SK-N-DZ (cell line): Measurements from ENCODE around the gene UBA6.

Source experiments
- DNase-seq: peaks from one replicate; pipeline ENCODE4 v3.0.0-alpha.2; 2015; ENCODE audit warnings: low spot score
- small RNA-seq, 2 experiments: library from RNA; depleted of rRNA; stranded (forward); fragments of <200 nt; gene quantifications; one replicate each; pipeline ENCODE3, GENCODE V24; 2014

UBA6 gene

DNA sequence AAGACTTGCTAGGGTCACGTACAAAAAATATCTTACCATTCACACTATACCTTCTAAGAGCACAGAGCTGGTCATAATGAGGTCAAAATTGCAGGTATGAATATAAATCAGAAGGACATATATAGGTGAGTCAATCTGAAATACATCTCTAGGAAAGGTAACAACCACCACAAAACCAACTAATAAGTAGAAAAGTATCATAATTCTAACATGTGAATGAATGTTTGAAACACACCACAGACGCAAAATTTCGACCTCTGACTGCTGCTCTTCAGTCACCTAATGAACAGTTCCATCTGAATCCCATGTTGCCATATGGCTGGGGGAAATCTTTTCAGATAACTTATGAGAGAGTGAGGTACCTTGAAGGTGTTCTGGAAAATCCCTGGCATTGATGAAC is 120.4 kb downstream of the UBA6 start:
- no peak for DNase-seq

DNA sequence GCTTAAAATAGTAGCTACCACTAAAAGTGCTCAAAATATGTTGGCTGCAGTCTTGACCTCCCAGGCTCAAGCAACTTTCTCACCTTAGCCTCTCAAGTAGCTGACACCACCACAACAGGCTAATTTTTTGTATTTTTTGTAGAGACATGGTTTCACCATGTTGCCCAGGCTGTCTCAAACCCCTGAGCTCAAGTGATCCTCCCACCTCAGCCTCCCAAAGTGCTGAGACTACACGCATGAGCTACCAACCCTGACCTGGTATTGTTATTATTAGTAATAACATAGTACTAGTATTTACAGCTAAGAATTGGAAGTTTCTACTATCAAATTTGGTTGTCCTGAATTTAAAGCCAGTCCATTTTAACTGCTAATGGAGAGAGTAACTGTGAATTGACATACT is 124.4 kb downstream of the UBA6 start:
- no peak for DNase-seq

DNA sequence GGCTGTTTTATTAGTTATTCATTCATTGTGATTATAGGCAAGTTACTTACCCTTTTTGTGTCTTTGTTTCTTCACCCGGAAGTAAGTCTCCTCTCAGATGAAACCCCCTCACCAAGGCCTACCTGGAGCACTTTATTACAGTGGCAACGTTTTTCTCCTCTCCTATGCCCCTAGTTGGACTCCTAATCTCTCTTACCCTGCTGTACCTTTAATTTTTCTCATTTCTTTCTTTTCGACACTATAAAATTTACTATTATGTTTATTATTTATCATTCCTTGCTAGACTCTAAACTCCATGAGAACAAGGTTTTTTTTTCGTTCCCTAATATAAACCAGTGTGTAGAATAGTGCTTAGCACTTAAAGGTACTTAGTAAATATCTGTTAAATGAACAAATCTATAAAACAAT is 124.9 kb downstream of the UBA6 start:
- no peak for DNase-seq

DNA sequence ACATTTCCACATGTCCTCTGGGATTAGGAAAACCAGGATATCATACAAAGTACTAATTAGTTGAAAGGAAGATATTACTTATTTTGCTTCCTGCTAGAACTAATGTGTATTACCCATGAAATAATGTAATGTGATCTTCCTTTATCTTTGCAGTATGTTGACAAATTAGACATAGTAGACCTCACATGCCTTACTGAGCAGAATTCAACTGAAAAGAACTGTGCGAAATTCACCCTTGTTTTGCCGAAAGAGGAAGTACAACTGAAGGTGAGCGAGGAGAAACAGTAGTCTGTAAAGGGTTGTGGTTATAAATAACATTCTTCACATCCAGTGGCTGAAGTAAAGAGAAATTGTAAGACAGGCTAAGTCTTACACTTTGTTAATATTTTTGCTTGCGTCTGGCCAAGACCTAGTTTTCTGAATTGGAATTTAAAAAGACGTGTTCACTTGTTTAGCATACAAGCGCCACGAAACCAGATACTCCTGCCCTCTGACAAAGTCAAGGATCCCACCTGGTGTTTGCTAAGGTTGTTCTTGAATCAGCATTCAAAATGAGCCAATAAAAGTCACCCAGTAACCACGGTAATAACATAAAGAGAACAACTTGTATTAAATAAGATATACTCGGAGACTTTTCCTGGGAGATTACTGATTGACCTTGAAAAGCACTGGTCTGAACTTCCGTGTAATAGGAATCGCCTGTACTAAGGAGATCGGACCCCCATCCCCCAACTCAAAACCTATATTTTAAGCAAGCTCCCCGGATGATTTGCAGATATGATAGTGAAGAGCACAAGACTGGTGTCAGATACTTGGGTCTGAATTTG is 125.5 kb downstream of the UBA6 start:
- no peak for DNase-seq

DNA sequence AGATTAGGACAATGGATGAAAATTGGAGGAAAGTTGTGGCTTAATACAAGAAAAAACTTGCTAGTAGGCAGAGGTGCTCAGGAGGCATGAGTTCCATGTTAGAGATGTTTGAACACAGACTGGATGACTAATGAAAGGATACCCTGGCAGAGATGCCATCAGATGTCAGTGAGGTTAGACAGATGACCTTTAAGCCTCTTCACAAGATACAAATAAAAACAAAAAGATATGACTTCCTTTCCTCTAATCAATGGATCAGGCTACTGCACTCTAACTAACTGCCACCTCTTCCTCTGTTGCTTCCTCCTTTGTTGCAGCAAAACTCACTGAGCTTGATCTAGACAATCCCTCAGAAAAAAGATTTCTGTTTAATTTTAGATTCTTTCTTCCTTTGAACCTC is 127.8 kb downstream of the UBA6 start:
- DNase-seq = no peak

DNA sequence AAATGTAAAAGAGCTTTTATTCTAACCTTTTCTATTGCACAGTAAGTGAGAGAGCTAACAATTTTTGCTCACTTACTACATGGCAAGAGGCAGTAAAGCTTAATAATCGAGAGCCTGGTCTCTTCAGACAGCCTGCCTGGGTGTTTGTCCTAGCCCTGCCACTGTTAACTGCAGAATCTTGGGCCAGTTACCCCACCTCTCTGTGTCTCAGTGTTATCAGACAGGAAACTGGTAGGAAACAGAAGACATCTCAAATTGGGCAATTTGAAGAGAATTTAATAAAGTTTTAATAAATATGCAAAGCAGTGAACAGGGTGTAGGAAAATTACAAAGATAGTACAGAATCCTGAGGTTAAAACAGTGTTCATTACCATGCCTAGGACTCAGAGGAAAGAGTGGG is 129.0 kb downstream of the UBA6 start:
- DNase-seq = no peak

DNA sequence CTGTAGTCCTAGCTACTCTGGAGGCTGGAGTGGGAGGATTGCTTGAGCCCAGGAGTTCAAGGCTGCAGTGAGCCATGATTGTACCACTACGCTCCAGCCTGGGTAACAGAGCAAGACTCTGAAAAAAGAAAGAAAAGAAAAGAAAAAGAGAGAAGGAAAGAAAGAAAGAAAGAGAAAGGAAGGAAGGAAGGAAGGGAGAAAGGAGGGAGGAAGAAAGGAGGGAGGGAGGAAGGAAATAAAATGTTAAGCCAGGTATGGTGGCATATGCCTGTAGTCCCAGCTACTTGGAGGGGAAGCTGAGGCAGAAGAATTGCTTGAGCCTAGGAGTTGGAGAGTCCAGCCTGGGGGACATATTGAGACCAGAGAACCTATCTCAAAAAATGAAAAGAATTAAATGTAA is 130.4 kb downstream of the UBA6 start:
- DNase-seq = no peak

DNA sequence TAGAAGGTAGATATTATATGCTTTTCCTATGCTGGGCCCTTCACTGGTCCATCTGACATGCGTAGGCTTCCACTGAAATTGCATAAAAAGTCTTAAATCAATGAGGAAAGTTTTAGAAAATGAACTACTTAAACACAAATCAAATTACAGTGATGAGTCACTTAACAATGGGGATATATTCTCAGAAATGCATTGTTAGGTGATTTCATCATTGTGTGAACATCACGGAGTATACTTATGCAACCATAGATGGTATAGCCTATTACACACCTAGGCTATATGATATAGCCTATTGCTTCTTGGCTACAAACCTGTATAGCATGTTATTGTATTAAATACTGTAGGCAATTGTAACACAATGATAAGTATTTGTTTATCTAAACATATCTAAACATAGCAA is 132.1 kb downstream of the UBA6 start:
- no peak for DNase-seq

DNA sequence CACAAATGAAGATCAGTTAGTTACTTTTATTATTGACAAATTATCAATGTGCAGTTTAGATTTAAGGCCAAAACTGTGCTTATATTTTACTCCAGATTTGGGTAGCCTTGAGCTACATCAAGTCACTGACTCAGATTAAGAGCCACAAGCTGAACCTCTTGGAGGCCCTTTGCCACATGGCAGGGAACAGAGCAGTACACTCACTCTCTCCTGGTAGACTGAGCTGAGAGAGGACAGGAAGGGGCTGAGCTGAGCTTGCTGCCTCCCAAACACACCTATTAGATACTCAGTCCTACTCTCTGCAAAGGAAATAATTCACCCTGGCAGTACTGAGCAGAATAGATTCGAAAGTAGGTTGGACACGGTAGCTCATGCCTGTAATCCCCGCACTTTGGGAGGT is 134.6 kb downstream of the UBA6 start:
- DNase-seq = no peak

DNA sequence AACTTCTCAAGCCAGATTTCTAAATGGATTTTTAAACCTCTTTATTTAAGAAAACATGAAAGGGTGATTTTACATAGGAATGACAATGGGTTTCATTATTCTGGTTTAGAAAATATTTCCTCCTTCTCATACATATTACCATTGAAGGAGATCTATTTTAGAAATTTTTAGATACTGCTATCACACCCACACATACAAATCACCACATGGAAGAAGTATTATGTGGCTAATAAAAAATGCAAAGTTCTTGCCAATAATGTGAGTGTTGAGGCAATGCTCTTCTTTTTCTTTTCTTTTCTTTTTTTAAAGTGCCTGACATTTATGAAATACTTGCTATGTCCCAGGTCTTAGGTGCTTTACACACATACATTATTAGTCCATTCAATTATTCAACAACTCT is 135.7 kb downstream of the UBA6 start:
- no peak for DNase-seq

Small RNA genes lying within 50 kb of the gene (small RNA-seq; reads per million reads assigned to genes)
- gene AC096720.1 = 0 reads per million in 2 experiments
- 0 reads per million in 2 experiments for gene RF00091
